ENCODE results near the gene MAPKAPK2. TPM values are rescaled to one million over a fixed set of nuclear protein-coding genes. Genes with fewer than 3 reads are reported as not detected.

Gene MAPKAPK2
- total RNA-seq, 1 experiment from 2014 or later: 54.9 TPM

GRCh38 chr1:206674236-206674635 lies 10.5 kb upstream of the MAPKAPK2 start:
- no peaks in the 10 kb centered on the region for H3K9me3 Mint-ChIP-seq

GRCh38 chr1:206674745-206675175 lies 9.9 kb upstream of the MAPKAPK2 start:
- H3K27me3 Mint-ChIP-seq (ENCODE audit: low read depth): peaks cover 8% of the 10 kb centered on the region; the same call in 1 of the 2 replicates
- ChIA-PET CTCF (interaction anchor here (6.8 kb wide), 1 partner anchor 11 kb away, joined by 37 read pairs; no protein-coding TSS in a partner anchor), POLR2A (no interaction called here)
- H3K9me3 Mint-ChIP-seq: no peaks in the 10 kb centered on the region
- no peaks in the 10 kb centered on the region for H3K36me3 Mint-ChIP-seq
- DNase-seq (ENCODE audit: low spot score) (no peak), ATAC-seq (no peak)
- H3K4me3 Mint-ChIP-seq: no peak overlapping the region
- peaks cover 8% of the 10 kb centered on the region for H3K4me1 Mint-ChIP-seq
- no peak overlapping the region for H3K27ac Mint-ChIP-seq
- TF ChIP-seq OVOL2 (CRISPR knock-in tag; IDR thresholded peaks at IDR 0.05; ENCODE audit: borderline replicate concordance) (no peak), KAT7 (CRISPR knock-in tag; IDR thresholded peaks at IDR 0.05; ENCODE audit: borderline replicate concordance) (no peak), PRRX2 (CRISPR knock-in tag; IDR thresholded peaks at IDR 0.05) (no peak), PRDM15 (CRISPR knock-in tag; IDR thresholded peaks at IDR 0.05) (no peak), SOX15 (CRISPR knock-in tag; IDR thresholded peaks at IDR 0.05) (no peak), NFYB (CRISPR knock-in tag; conservative IDR thresholded peaks at IDR 0.05; ENCODE audit: low read depth) (no peak), RELA (CRISPR knock-in tag; IDR thresholded peaks at IDR 0.05; ENCODE audit: borderline replicate concordance) (no peak), NR2C2 (CRISPR knock-in tag; IDR thresholded peaks at IDR 0.05) (no peak)

More at GRCh38 chr1:206674236-206674635, 10.5 kb upstream of the MAPKAPK2 start:
- ChIA-PET CTCF (interaction anchor here (1.1 to 20.5 kb wide), 4 partner anchors 10 to 61 kb away, joined by 3 to 659 read pairs (median 24); partner anchors contain the start of gene DYRK3), POLR2A (no interaction called here)
- no peak overlapping the region for H3K4me3 Mint-ChIP-seq
- ATAC-seq (no peak), DNase-seq (ENCODE audit: low spot score) (no peak)
- peaks cover 8% of the 10 kb centered on the region; the same call in 1 of the 2 replicates for H3K27me3 Mint-ChIP-seq (ENCODE audit: low read depth)
- H3K36me3 Mint-ChIP-seq: no peaks in the 10 kb centered on the region
- H3K4me1 Mint-ChIP-seq: peaks cover 6% of the 10 kb centered on the region
- H3K27ac Mint-ChIP-seq: no peak overlapping the region
- no peak for TF ChIP-seq ELF4 (CRISPR knock-in tag; IDR thresholded peaks at IDR 0.05; ENCODE audit: low read depth)
- no peak for TF ChIP-seq E2F4 (CRISPR knock-in tag; IDR thresholded peaks at IDR 0.05; ENCODE audit: borderline replicate concordance, low read depth)
- no peak for TF ChIP-seq HMGA2 (CRISPR knock-in tag; IDR thresholded peaks at IDR 0.05)
- no peak for TF ChIP-seq E2F5 (CRISPR knock-in tag; IDR thresholded peaks at IDR 0.05)
- no peak for TF ChIP-seq CBFB (CRISPR knock-in tag; IDR thresholded peaks at IDR 0.05; ENCODE audit: low read depth)
- no peak for TF ChIP-seq ZNF138 (CRISPR knock-in tag; conservative IDR thresholded peaks at IDR 0.05)
- no peak for TF ChIP-seq ZNF121 (CRISPR knock-in tag; IDR thresholded peaks at IDR 0.05)
- no peak for TF ChIP-seq FOXJ3 (CRISPR knock-in tag; IDR thresholded peaks at IDR 0.05; ENCODE audit: borderline replicate concordance)
- no peak for TF ChIP-seq E2F1 (CRISPR knock-in tag; IDR thresholded peaks at IDR 0.05)
- TF ChIP-seq ZNF317 (CRISPR knock-in tag; IDR thresholded peaks at IDR 0.05; ENCODE audit: borderline replicate concordance, low read depth): no peak
- TF ChIP-seq ZBTB43 (CRISPR knock-in tag; IDR thresholded peaks at IDR 0.05): no peak
- TF ChIP-seq STAT6 (CRISPR knock-in tag; conservative IDR thresholded peaks at IDR 0.05; ENCODE audit: low read depth): no peak
- TF ChIP-seq ZBTB21 (CRISPR knock-in tag; IDR thresholded peaks at IDR 0.05; ENCODE audit: borderline replicate concordance): no peak
